KMS-11 (cell line): ENCODE results near the gene PLEKHA1.

Source experiments
- H2AFZ ChIP-seq: fragments of 200-600 bp; sonication (generic); 2 replicates; pipeline ENCODE4 v1.6.1; 2016; ENCODE audit warnings: antibody characterized with exemption, mixed run types, low read depth
- H3K27ac ChIP-seq: fragments of 200-600 bp; sonication (generic); 2 replicates; pipeline ENCODE4 v1.6.1; 2016; ENCODE audit warnings: mild to moderate bottlenecking, mixed run types
- H3K27me3 ChIP-seq: fragments of 200-600 bp; sonication (generic); 2 replicates; pipeline ENCODE4 v1.6.1; 2017; ENCODE audit warnings: mild to moderate bottlenecking, low read depth, mixed run types, moderate library complexity; ENCODE audit not compliant: insufficient read depth
- H3K36me3 ChIP-seq: fragments of 200-600 bp; sonication (generic); 2 replicates; pipeline ENCODE4 v1.6.1; 2017; ENCODE audit warnings: mild to moderate bottlenecking, mixed run types; ENCODE audit not compliant: insufficient read depth
- H3K4me1 ChIP-seq: fragments of 200-600 bp; sonication (generic); 2 replicates; pipeline ENCODE4 v1.6.1; 2016; ENCODE audit warnings: mild to moderate bottlenecking, low read depth, mixed run types; ENCODE audit not compliant: poor library complexity, severe bottlenecking
- H3K4me2 ChIP-seq: fragments of 200-600 bp; sonication (generic); 2 replicates; pipeline ENCODE4 v1.7.0; 2016; ENCODE audit warnings: mild to moderate bottlenecking, mixed run types
- H3K4me3 ChIP-seq: fragments of 200-600 bp; sonication (generic); IDR thresholded peaks from 2 replicates; pipeline ENCODE4 v1.6.1; 2017; ENCODE audit warnings: low read depth, low read length, mixed read lengths; ENCODE audit not compliant: insufficient read depth
- H3K79me2 ChIP-seq: fragments of 200-600 bp; sonication (generic); 2 replicates; pipeline ENCODE4 v1.6.1; 2016; ENCODE audit warnings: low read depth, mixed run types; ENCODE audit not compliant: insufficient read depth
- H3K9ac ChIP-seq: fragments of 200-600 bp; sonication (generic); 2 replicates; pipeline ENCODE4 v1.6.1; 2016; ENCODE audit warnings: mild to moderate bottlenecking, mixed run types
- H4K20me1 ChIP-seq: fragments of 200-600 bp; sonication (generic); 2 replicates; pipeline ENCODE4 v1.6.1; 2016; ENCODE audit warnings: mild to moderate bottlenecking, mixed run types; ENCODE audit not compliant: insufficient read depth
- CTCF ChIP-seq: fragments of 200-600 bp; sonication (generic); conservative IDR thresholded peaks from 2 replicates; pipeline ENCODE4 v1.6.1; 2017; ENCODE audit warnings: low read depth, mild to moderate bottlenecking, antibody characterized with exemption, low read length, moderate library complexity, mixed read lengths

Gene PLEKHA1

GRCh38 chr10:122421742-122422141 lies 47.2 kb downstream of the PLEKHA1 start:
- no peaks in the 10 kb centered on the region for H3K27me3 ChIP-seq
- no peaks in the 10 kb centered on the region for H3K79me2 ChIP-seq
- H3K4me2 ChIP-seq = no peak overlapping the region
- TF ChIP-seq CTCF = no peak
- no peak overlapping the region for H2AFZ ChIP-seq
- no peaks in the 10 kb centered on the region for H4K20me1 ChIP-seq
- no peaks in the 10 kb centered on the region for H3K4me1 ChIP-seq
- no peak overlapping the region for H3K27ac ChIP-seq
- H3K36me3 ChIP-seq = no peaks in the 10 kb centered on the region
- no peak overlapping the region for H3K4me3 ChIP-seq
- no peak overlapping the region for H3K9ac ChIP-seq

- no peak overlapping the region for H3K4me2 ChIP-seq
- no peak overlapping the region for H3K9ac ChIP-seq
- H4K20me1 ChIP-seq = no peaks in the 10 kb centered on the region
- H3K4me3 ChIP-seq = no peak overlapping the region
- no peak overlapping the region for H3K27ac ChIP-seq
- no peaks in the 10 kb centered on the region for H3K27me3 ChIP-seq
- TF ChIP-seq CTCF = no peak
- no peaks in the 10 kb centered on the region for H3K36me3 ChIP-seq
- no peak overlapping the region for H2AFZ ChIP-seq
- H3K79me2 ChIP-seq = no peaks in the 10 kb centered on the region
- H3K4me1 ChIP-seq = no peaks in the 10 kb centered on the region
Observed at GRCh38 chr10:122422266-122422989, 47.9 kb downstream of the PLEKHA1 start.

- Histone ChIP-seq H4K20me1 (no peaks in the 10 kb centered on the region), H3K27ac (no peak overlapping the region), H3K9ac (no peak overlapping the region), H3K4me2 (no peak overlapping the region), H3K4me3 (no peak overlapping the region), H2AFZ (no peak overlapping the region), H3K4me1 (no peaks in the 10 kb centered on the region), H3K36me3 (no peaks in the 10 kb centered on the region), H3K79me2 (no peaks in the 10 kb centered on the region), H3K27me3 (no peaks in the 10 kb centered on the region)
- TF ChIP-seq CTCF = no peak
Observed at GRCh38 chr10:122424059-122424458, 49.6 kb downstream of the PLEKHA1 start.

GRCh38 chr10:122426829-122427228 lies 52.3 kb downstream of the PLEKHA1 start:
- H3K4me3 ChIP-seq = no peak overlapping the region
- no peak for TF ChIP-seq CTCF
- H3K9ac ChIP-seq = no peak overlapping the region
- H3K27ac ChIP-seq = no peak overlapping the region
- no peaks in the 10 kb centered on the region for H3K4me1 ChIP-seq
- no peak overlapping the region for H2AFZ ChIP-seq
- no peak overlapping the region for H3K4me2 ChIP-seq
- no peaks in the 10 kb centered on the region for H4K20me1 ChIP-seq
- H3K27me3 ChIP-seq = no peaks in the 10 kb centered on the region
- no peaks in the 10 kb centered on the region for H3K79me2 ChIP-seq
- H3K36me3 ChIP-seq = no peaks in the 10 kb centered on the region
